ENCODE results near the gene CDC73.

CDC73 gene

DNA sequence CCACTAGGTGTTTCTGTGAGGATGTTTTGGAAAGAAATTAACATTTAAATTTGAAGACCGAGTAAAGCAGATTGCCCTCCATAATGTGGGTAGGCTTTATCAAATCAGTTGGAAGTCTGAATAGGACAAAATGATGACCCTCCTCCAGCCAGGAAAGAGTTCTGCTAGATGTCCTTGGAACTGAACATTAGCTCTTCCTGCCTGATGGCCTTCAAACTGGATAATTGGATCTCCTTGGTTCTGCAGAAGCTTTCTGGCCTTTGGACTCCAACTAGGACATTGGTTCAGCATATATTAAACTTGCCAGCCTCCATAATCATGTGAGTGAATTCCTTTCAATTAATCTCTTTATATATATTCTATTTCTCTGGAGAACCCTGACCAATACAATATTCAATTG, 12.2 kb upstream of the CDC73 start:
- no peaks in the 10 kb centered on the region; the same call in 1 of the 2 replicates for H3K79me2 ChIP-seq (ENCODE audit: insufficient read depth, low read length)
- H3K9me2 ChIP-seq (replicated peaks; ENCODE audit: insufficient read depth, low read length) = no peaks in the 10 kb centered on the region
- no peak overlapping the region for H3K9ac ChIP-seq (ENCODE audit: low read length)
- H2AFZ ChIP-seq (ENCODE audit: low read depth, low read length, severe bottlenecking) = no peak overlapping the region
- no peaks in the 10 kb centered on the region for H3K9me3 ChIP-seq (ENCODE audit: insufficient read depth, low read length)
- no peak overlapping the region for H3K27ac ChIP-seq (ENCODE audit: low read depth, low read length)
- no peak overlapping the region for H3K4me2 ChIP-seq (ENCODE audit: low read depth, low read length, poor library complexity, severe bottlenecking)
- no peaks in the 10 kb centered on the region for H3K27me3 ChIP-seq (ENCODE audit: low read length)
- no peaks in the 10 kb centered on the region for H4K20me1 ChIP-seq (ENCODE audit: low read depth, low read length)
- TF ChIP-seq, protein P1, sequence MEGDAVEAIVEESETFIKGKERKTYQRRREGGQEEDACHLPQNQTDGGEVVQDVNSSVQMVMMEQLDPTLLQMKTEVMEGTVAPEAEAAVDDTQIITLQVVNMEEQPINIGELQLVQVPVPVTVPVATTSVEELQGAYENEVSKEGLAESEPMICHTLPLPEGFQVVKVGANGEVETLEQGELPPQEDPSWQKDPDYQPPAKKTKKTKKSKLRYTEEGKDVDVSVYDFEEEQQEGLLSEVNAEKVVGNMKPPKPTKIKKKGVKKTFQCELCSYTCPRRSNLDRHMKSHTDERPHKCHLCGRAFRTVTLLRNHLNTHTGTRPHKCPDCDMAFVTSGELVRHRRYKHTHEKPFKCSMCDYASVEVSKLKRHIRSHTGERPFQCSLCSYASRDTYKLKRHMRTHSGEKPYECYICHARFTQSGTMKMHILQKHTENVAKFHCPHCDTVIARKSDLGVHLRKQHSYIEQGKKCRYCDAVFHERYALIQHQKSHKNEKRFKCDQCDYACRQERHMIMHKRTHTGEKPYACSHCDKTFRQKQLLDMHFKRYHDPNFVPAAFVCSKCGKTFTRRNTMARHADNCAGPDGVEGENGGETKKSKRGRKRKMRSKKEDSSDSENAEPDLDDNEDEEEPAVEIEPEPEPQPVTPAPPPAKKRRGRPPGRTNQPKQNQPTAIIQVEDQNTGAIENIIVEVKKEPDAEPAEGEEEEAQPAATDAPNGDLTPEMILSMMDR (IDR thresholded peaks at IDR 0.05; ENCODE audit: insufficient read depth, low read length, poor library complexity, severe bottlenecking) = no peak
- no peak for TF ChIP-seq EZH2phosphoT487 (conservative IDR thresholded peaks at IDR 0.05; ENCODE audit: low read length)
- H3K4me3 ChIP-seq (ENCODE audit: insufficient read depth, low read length, poor library complexity, severe bottlenecking) = no peak overlapping the region
- H3K36me3 ChIP-seq (ENCODE audit: low read length) = no peaks in the 10 kb centered on the region
- H3F3A ChIP-seq (ENCODE audit: insufficient read depth) = peaks cover 8% of the 10 kb centered on the region; the same call in 1 of the 2 replicates

DNA sequence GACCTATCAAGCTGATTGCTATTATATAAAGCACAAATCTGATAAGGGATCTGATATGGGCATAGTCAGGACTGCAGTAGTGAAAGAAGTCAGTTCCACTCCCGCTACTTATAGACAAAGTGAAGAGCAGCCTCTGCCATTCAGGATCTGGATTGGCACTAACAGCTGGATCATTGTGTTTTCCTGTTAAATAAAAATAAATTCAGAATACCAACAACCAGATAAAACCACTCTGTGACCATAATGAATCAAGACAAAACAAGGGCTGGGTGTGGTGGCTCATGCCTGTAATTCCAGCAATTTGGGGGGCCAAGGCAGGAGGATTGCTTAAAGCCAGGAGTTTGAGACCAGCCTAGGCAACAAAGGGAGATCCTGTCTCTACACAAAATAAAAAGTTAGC, 11.6 kb upstream of the CDC73 start:
- Histone ChIP-seq H3K27me3 (ENCODE audit: low read length) (no peaks in the 10 kb centered on the region), H3K9me3 (ENCODE audit: insufficient read depth, low read length) (no peaks in the 10 kb centered on the region), H3K9ac (ENCODE audit: low read length) (no peak overlapping the region), H4K20me1 (ENCODE audit: low read depth, low read length) (no peaks in the 10 kb centered on the region), H3K4me2 (ENCODE audit: low read depth, low read length, poor library complexity, severe bottlenecking) (no peak overlapping the region), H3F3A (ENCODE audit: insufficient read depth) (peaks cover 8% of the 10 kb centered on the region; the same call in 1 of the 2 replicates), H3K36me3 (ENCODE audit: low read length) (no peaks in the 10 kb centered on the region), H3K27ac (ENCODE audit: low read depth, low read length) (no peak overlapping the region), H3K79me2 (ENCODE audit: insufficient read depth, low read length) (no peaks in the 10 kb centered on the region), H2AFZ (ENCODE audit: low read depth, low read length, severe bottlenecking) (no peak overlapping the region), H3K4me3 (ENCODE audit: insufficient read depth, low read length, poor library complexity, severe bottlenecking) (no peak overlapping the region), H3K9me2 (replicated peaks; ENCODE audit: insufficient read depth, low read length) (no peaks in the 10 kb centered on the region)
- TF ChIP-seq, protein P1 (IDR thresholded peaks at IDR 0.05; ENCODE audit: insufficient read depth, low read length, poor library complexity, severe bottlenecking) = no peak

- no peaks in the 10 kb centered on the region for H3K9me2 ChIP-seq (replicated peaks; ENCODE audit: insufficient read depth, low read length)
- H3K27me3 ChIP-seq (ENCODE audit: low read length) = no peaks in the 10 kb centered on the region
- no peak overlapping the region for H2AFZ ChIP-seq (ENCODE audit: low read depth, low read length, severe bottlenecking)
- no peaks in the 10 kb centered on the region for H4K20me1 ChIP-seq (ENCODE audit: low read depth, low read length)
- no peaks in the 10 kb centered on the region for H3K79me2 ChIP-seq (ENCODE audit: insufficient read depth, low read length)
- H3K9me3 ChIP-seq (ENCODE audit: insufficient read depth, low read length) = no peaks in the 10 kb centered on the region
- H3K4me3 ChIP-seq (ENCODE audit: insufficient read depth, low read length, poor library complexity, severe bottlenecking) = no peak overlapping the region
- peaks cover 3% of the 10 kb centered on the region; the same call in 1 of the 2 replicates for H3F3A ChIP-seq (ENCODE audit: insufficient read depth)
- no peak for TF ChIP-seq EZH2phosphoT487 (conservative IDR thresholded peaks at IDR 0.05; ENCODE audit: low read length)
- TF ChIP-seq, protein P1 (IDR thresholded peaks at IDR 0.05; ENCODE audit: insufficient read depth, low read length, poor library complexity, severe bottlenecking) = no peak
- H3K4me2 ChIP-seq (ENCODE audit: low read depth, low read length, poor library complexity, severe bottlenecking) = no peak overlapping the region
- H3K9ac ChIP-seq (ENCODE audit: low read length) = no peak overlapping the region
- no peak overlapping the region for H3K27ac ChIP-seq (ENCODE audit: low read depth, low read length)
- no peaks in the 10 kb centered on the region for H3K36me3 ChIP-seq (ENCODE audit: low read length)
Observed at GRCh38 chr1:193110864-193111263, 11.0 kb upstream of the CDC73 start.

Data from SU-DHL-6 (cell line).